GM12864 (cell line): ENCODE data around the gene ADAMTS9.

Experiments used
- DNase-seq: peaks from one replicate; pipeline ENCODE4 v3.0.0-alpha.2; 2011; ENCODE audit warnings: low read depth
- H3K4me3 ChIP-seq: 2 replicates; pipeline ENCODE4 v1.5.1; 2011; ENCODE audit warnings: mild to moderate bottlenecking, low read depth, low read length, control low read depth
- TF ChIP-seq, protein P1 (sequence below): IDR thresholded peaks from 2 replicates; pipeline ENCODE4 v1.5.1; 2011; ENCODE audit warnings: low read depth, mild to moderate bottlenecking, moderate library complexity, low read length, control low read depth, inconsistent platforms; ENCODE audit errors: missing control alignments

Gene ADAMTS9

DNA sequence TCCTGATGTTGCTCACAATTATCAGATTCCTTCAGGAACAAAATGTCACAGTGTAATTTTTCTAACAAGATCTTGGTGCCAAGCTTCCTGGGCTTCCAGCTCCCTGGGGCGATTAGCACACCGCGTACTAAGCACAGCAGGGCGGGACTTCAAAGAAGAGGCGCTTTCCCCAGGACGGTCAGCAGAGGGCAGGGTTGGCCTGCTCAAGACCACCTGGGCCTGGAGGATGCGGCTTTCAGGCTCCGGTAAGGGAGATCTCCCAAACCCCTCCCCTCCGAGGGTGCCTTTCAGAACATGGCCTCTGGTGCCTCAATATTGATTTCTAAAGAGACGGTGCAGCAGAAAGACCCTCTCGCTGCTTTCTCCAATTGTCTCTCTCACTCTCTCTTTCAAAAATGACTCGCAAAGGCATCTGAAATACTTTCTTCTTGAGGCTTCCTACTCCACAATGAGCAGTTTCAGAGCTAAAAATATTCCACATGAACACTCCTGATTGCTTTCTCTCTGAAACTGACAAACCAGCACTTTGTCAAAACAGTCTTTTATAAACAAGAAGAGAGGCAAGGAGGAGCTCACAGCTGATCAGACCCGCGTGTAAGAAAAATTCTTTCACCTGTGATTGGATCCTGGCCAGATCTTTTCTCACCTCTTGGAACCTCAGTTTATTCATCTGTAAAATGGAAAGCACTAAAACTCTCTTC is 154.0 kb downstream of the ADAMTS9 start:
- TF ChIP-seq, protein P1, sequence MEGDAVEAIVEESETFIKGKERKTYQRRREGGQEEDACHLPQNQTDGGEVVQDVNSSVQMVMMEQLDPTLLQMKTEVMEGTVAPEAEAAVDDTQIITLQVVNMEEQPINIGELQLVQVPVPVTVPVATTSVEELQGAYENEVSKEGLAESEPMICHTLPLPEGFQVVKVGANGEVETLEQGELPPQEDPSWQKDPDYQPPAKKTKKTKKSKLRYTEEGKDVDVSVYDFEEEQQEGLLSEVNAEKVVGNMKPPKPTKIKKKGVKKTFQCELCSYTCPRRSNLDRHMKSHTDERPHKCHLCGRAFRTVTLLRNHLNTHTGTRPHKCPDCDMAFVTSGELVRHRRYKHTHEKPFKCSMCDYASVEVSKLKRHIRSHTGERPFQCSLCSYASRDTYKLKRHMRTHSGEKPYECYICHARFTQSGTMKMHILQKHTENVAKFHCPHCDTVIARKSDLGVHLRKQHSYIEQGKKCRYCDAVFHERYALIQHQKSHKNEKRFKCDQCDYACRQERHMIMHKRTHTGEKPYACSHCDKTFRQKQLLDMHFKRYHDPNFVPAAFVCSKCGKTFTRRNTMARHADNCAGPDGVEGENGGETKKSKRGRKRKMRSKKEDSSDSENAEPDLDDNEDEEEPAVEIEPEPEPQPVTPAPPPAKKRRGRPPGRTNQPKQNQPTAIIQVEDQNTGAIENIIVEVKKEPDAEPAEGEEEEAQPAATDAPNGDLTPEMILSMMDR, result peak; percentile 90
- H3K4me3 ChIP-seq, result no peak overlapping the region
- DNase-seq, result peak; percentile 31

DNA sequence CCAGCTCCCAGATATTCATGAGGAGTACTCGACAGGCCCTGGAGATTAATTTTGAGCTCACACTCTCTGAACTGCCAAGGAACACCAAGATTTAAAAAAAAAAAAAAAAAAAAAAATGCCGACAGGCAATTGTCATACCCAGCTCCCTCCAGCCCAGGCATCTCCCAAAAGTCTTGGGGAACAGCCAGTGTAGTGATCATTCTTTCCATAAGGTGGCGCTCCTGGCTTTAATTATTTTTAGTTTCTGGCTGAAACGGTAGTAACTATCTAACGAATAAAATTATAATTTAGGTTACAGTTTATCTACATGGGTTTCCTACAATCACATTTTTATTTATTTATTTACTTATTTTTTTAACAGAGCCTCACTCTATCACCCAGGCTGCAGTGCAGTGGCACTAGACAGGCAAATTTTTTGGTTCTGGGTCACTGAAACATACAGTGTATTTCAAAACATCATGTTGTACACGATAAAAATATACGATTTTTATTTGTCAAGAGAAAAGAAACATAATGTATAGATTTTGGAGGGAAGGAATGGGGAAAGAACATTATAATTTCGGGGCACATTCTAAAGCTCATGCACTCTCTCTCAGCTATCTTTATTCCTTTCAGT is 157.3 kb downstream of the ADAMTS9 start:
- TF ChIP-seq, protein P1, result peak; percentile 53
- DNase-seq, result no peak
- H3K4me3 ChIP-seq, result no peak overlapping the region

DNA sequence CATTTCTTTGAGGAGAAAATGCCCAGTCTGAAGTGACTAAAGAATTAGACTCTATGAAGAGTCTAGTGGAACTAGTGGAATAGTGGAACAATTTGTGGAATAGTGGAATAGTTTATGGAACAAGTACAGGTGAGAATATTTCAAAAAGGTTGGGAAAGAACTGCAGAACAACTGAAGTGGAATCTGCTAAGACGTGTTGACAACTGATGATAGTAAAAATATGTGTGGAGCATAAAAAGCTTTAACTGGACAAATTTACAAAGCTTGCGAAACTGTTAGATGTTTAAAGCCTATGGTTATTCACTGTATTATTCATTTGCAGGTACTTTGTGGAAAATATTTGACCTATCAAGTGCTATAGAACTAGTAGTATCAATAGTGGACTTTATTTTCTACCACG is 164.5 kb downstream of the ADAMTS9 start:
- no peak overlapping the region for H3K4me3 ChIP-seq
- TF ChIP-seq, protein P1, result no peak

DNA sequence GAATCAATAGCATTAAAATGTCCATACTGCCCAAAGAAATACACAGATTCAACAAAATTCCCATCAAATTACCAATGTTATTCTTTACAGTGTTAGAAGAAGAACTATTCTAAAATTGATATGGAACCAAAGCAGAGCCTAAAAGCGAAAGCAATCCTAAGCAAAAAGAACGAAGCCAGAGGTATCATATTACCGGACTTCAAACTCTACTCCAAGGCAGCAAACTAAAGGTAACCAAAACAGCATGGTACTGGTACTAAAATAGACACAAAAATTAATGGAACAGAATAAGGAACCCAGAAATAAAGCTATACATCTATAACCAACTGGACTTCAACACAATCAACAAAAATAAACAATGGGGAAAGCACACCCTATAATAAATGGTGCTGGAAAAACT is 167.5 kb downstream of the ADAMTS9 start:
- TF ChIP-seq, protein P1, result no peak
- no peak overlapping the region for H3K4me3 ChIP-seq
- DNase-seq, result no peak

More for the DNA sequence above, 164.5 kb downstream of the ADAMTS9 start:
- no peak for DNase-seq

DNA sequence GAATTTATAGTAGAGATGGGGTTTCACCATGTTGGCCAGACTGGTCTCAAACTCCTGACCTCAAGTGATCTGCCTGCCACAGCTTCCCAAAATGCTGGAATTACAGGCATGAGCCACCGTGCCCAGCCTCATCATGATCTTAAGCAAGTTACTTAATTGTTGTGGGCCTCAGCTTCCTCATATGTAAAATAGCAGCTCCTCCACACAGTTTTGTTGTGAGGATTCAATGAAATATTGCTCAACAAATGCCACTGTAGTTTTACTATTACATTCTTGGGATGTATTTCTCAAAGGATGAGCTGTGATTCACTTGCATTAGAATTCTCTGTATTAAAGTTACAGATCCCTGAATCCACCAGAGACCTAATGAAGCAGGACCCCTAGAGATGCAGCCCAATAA is 168.8 kb downstream of the ADAMTS9 start:
- no peak for DNase-seq
- H3K4me3 ChIP-seq, result no peak overlapping the region
- TF ChIP-seq, protein P1, result no peak

DNA sequence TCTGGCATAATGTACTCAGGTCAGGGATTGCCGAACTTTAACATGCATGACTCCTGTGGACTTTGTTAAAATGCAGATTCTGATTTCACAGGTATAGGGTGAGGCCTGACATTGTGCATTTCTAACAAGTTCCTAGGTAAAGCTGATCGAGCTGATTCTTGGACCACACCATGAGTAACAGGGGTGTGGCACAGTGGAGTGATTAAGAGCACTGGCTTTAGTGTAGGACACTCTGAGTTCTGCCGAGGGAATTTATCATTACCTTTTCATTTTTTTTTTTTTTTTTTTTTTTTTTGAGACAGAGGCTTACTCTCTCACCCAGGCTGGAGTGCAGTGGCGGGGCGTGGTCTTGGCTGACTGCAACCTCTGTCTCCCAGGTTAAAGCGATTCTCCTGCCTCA is 169.3 kb downstream of the ADAMTS9 start:
- no peak overlapping the region for H3K4me3 ChIP-seq
- TF ChIP-seq, protein P1, result no peak
- no peak for DNase-seq

DNA sequence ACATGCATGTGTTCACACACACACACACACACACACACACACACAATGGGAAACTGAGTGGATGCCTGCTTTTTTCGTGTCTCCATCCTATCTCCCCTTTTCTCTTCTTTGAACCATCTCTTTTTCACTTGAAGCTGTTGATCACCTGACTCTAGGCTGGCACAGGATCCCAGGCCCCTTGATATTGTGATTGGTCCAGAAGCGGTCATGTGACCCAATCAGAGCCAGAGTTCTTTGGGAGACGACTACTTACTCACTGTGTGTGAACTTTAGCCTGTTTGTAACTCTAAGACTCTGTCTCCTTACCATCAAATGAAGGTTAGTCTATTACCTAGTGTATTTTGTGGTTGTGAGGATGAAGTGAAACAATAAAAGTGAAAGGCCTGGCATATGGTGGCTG is 172.9 kb downstream of the ADAMTS9 start:
- no peak overlapping the region for H3K4me3 ChIP-seq
- TF ChIP-seq, protein P1, result no peak

More for the DNA sequence above, 172.9 kb downstream of the ADAMTS9 start:
- no peak for DNase-seq
